BJ (cell line): ENCODE data around the gene TEX261. TPM values are rescaled to one million over a fixed set of nuclear protein-coding genes. Genes with fewer than 3 reads are reported as not detected.

ENCODE experiments used
- CTCF ChIA-PET: fragments of 350-600 bp; formaldehyde crosslinking; extraction: SDS; loops from one replicate; lab custom pipeline; 2021; ENCODE audit warnings: antibody characterized with exemption, inconsistent platforms; lab: Yijun Ruan, JAX
- POLR2A ChIA-PET: fragments of 300-600 bp; sonication (Branson Sonifier 250); formaldehyde crosslinking; extraction: SDS; loops from one replicate; lab custom pipeline; 2021; ENCODE audit warnings: antibody characterized with exemption; lab: Charles Lee
- DNase-seq: peaks from one replicate; pipeline ENCODE4 v3.0.0-alpha.2; 2011; ENCODE audit warnings: low read depth
- H3K27me3 ChIP-seq: 2 replicates; pipeline ENCODE4 v1.6.0; 2011; ENCODE audit warnings: low read length; ENCODE audit not compliant: control insufficient read depth, insufficient read depth
- H3K36me3 ChIP-seq: 2 replicates; pipeline ENCODE4 v1.5.1; 2011; ENCODE audit warnings: low read length; ENCODE audit not compliant: control insufficient read depth, insufficient read depth
- H3K4me3 ChIP-seq: 2 replicates; pipeline ENCODE4 v1.5.1; 2011; ENCODE audit warnings: low read depth, mild to moderate bottlenecking, control low read depth, low read length
- CTCF ChIP-seq: IDR thresholded peaks from 2 replicates; pipeline ENCODE4 v1.5.1; 2011; ENCODE audit warnings: low read depth, mild to moderate bottlenecking, control low read depth, inconsistent platforms, low read length, moderate library complexity; ENCODE audit not compliant: insufficient read depth
- polyA plus RNA-seq: library from polyadenylated mRNA; depleted of rRNA; stranded (reverse); fragments of >200 nt; gene quantifications from 2 replicates; pipeline ENCODE4 v1.2.3, GENCODE V29; 2011

Gene TEX261
- polyA plus RNA-seq, 1 experiment = 83.2 TPM

DNA sequence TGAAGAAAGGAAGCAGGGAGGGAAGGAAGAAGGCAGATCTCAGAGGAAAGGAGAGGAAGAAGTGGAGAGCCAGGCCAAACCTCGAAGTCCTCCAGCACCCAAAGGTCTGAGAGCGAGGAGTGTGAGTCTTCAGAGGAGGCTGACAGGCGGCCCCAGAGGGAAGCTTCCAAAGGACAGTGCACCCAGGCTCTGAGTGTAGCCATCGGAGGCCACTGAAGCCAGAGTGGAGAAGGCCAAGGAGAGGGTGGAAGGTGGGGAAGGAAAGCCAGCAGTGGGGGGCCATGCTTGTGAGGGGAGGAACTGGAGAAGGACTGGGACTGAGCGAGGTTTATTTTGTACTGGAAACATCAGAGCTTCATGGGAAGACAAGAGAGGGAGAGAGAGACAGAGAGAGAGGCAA lies 53.0 kb downstream of the TEX261 start:
- POLR2A ChIA-PET = no interaction called here
- no peaks in the 10 kb centered on the region for H3K27me3 ChIP-seq
- no peak for DNase-seq
- no peak overlapping the region for H3K4me3 ChIP-seq
- H3K36me3 ChIP-seq = no peaks in the 10 kb centered on the region
- no peak for TF ChIP-seq CTCF
- CTCF ChIA-PET = interaction anchor here (1.2 to 6.8 kb wide), 2 partner anchors 22 to 71 kb away, joined by 4 to 46 read pairs; no protein-coding TSS in a partner anchor

DNA sequence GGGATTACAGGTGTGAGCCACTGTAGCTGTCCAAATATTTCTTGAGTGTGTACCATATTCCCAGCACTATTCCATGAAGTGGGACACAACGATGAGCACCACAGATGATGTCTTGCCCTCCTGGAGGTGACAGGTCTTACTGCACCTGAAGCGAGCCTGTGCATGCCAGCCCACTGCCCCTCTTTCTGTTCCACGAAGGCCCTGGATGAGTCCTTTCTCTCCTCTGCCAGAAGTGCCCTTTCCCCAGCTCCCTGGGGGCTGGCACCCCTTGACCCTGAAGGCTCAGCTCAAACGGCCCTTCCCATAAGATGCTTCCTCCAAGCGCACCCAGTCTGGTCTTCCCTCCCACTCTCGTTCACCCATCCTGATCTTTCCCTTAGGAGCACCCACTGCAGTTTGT lies 53.5 kb downstream of the TEX261 start:
- ChIA-PET CTCF (interaction anchor here (1.2 to 6.8 kb wide), 2 partner anchors 21 to 70 kb away, joined by 4 to 46 read pairs; no protein-coding TSS in a partner anchor), POLR2A (no interaction called here)
- H3K4me3 ChIP-seq = no peak overlapping the region
- no peaks in the 10 kb centered on the region for H3K36me3 ChIP-seq
- H3K27me3 ChIP-seq = 0 out of 2 replicates have a peak, but pooled peaks cover 1% of the 10 kb centered on the region
- DNase-seq = no peak
- TF ChIP-seq CTCF = no peak

DNA sequence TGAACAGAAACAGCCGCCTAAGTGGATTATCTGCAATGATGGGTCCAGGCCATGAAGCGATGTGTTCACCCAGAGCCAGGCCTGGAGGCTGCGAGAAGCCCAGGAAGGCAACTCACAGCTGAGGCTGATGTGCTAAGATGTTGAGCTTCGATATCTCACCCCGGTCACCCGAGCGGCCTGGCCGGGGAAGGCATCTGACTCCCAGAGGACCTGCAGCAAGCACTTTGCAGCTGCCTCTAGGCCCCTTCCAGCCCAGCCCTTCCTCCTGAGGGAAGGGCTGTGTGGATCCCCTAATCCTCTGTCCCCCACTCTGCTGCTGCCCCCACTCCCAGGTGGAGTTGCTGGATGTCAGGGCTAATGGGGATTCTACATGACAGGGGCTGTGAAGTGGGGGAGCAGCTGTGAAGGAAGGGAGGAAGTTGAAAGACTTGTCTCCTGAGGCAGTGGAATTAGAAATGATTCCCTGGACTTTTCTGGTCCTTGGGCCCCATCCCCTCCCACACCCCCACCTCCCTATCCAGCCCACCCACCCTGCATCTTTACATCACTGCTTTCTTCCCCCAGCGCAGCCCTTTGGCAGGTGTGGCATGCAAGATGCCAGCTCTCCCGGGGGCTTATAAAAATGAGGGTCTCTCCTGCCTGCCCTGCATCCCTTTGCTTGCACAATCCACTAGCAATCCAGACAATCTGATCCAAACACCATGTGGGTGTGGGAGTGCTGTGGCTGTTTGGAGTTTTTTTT lies 54.7 kb downstream of the TEX261 start:
- ChIA-PET CTCF (interaction anchor here (1.4 to 7.9 kb wide), 3 partner anchors 7 to 69 kb away, joined by 3 to 64 read pairs (median 46); no protein-coding TSS in a partner anchor), POLR2A (no interaction called here)
- no peak overlapping the region for H3K4me3 ChIP-seq
- H3K27me3 ChIP-seq = 0 out of 2 replicates have a peak, but pooled peaks cover 1% of the 10 kb centered on the region
- no peaks in the 10 kb centered on the region for H3K36me3 ChIP-seq
- no peak for DNase-seq
- TF ChIP-seq CTCF = no peak

- no peak for DNase-seq
- no peak for TF ChIP-seq CTCF
- H3K36me3 ChIP-seq = no peaks in the 10 kb centered on the region
- H3K27me3 ChIP-seq = peaks cover 2% of the 10 kb centered on the region; the same call in 1 of the 2 replicates
- ChIA-PET POLR2A (no interaction called here), CTCF (interaction anchor here (0.9 to 7.9 kb wide), 4 partner anchors 8 to 68 kb away, joined by 3 to 64 read pairs (median 25); no protein-coding TSS in a partner anchor)
- no peak overlapping the region for H3K4me3 ChIP-seq
Observed at GRCh38 chr2:70939001-70939838, 55.5 kb downstream of the TEX261 start.

GRCh38 chr2:70938586-70938950 lies 56.1 kb downstream of the TEX261 start:
- Histone ChIP-seq H3K27me3 (peaks cover 3% of the 10 kb centered on the region; the same call in 1 of the 2 replicates), H3K36me3 (no peaks in the 10 kb centered on the region), H3K4me3 (no peak overlapping the region)
- ChIA-PET POLR2A (no interaction called here), CTCF (interaction anchor here (0.9 to 7.9 kb wide), 4 partner anchors 9 to 67 kb away, joined by 3 to 64 read pairs (median 25); no protein-coding TSS in a partner anchor)
- no peak for TF ChIP-seq CTCF
- no peak for DNase-seq
